Nephron progenitor cell (in vitro differentiated cells): ENCODE results near the gene RHOF.

Experiments
- DNase-seq: peaks from one replicate; pipeline ENCODE4 v3.0.0; 2021
- H3K27ac Mint-ChIP-seq: 2 replicates; pipeline ENCODE4 v1.8.0; 2021; ENCODE audit warnings: mild to moderate bottlenecking, moderate library complexity, mixed read lengths
- H3K27me3 Mint-ChIP-seq: 2 replicates; pipeline ENCODE4 v1.8.0; 2021; ENCODE audit warnings: mild to moderate bottlenecking, low read depth, mixed read lengths; ENCODE audit not compliant: poor library complexity
- H3K36me3 Mint-ChIP-seq: 2 replicates; pipeline ENCODE4 v1.8.0; 2021; ENCODE audit warnings: low read depth, mixed read lengths
- H3K4me1 Mint-ChIP-seq: 2 replicates; pipeline ENCODE4 v1.8.0; 2021; ENCODE audit warnings: mixed read lengths
- H3K4me3 Mint-ChIP-seq: 2 replicates; pipeline ENCODE4 v1.8.0; 2021; ENCODE audit warnings: mild to moderate bottlenecking, moderate library complexity, mixed read lengths
- H3K9me3 Mint-ChIP-seq: 2 replicates; pipeline ENCODE4 v1.8.0; 2021; ENCODE audit warnings: mild to moderate bottlenecking, moderate library complexity, mixed read lengths
- TF ChIP-seq, protein P1 (sequence below): fragments of 200-600 bp; sonication (generic); IDR thresholded peaks from 2 replicates; pipeline ENCODE4 v1.5.0; 2021; ENCODE audit warnings: antibody characterized with exemption

Gene RHOF

DNA sequence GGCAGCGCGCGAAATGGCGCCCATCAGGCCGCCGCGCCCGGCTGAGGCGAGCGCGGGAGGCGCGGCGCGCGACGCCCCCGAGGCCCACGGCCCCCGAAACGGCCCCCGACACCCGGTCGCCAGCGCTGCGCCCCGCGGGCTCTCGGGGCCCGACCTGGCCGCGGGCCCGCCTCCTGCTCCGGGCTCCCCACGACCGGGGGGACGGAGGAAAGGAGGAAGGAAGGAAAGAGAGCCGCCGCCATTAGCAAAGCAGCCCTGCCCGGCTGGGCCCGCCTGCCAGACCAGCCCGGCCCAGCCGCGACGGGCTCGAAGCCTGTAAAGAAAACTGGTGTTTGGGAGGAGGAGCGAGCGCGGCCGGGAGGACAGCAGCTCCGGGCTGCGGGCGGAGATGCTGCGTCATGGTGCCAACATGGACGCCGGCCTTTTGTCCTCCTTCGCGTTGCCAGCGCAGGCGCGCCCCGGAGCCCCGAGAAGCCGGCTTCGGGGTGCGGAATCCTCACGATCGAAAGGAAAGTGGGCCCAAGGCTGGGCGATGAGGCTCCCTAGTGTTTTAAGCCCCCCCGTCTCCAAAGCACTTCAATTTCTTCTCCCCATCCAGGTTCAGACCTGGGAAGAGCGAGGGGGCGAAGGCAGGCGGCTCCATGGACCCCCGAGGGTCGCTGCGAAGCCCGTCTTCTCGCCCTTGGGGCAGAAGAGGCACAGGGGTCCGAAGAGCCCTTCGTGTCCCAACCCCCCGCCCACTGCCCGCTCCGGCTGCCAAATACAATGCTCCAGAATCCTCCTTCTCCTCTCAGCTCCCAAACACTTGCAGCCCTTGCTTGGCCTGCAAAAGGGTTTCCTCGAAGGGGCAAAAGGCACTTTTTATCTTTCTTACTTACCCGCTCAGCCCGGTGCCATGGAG is 7.5 kb upstream of the RHOF start:
- Mint-ChIP-seq H3K27me3 (no peaks in the 10 kb centered on the region), H3K27ac (peak overlapping the region; percentile 100), H3K4me3 (peak overlapping the region; percentile 91), H3K9me3 (no peaks in the 10 kb centered on the region), H3K36me3 (no peaks in the 10 kb centered on the region), H3K4me1 (peaks cover 52% of the 10 kb centered on the region)
- DNase-seq = peak; percentile 59
- TF ChIP-seq, protein P1, sequence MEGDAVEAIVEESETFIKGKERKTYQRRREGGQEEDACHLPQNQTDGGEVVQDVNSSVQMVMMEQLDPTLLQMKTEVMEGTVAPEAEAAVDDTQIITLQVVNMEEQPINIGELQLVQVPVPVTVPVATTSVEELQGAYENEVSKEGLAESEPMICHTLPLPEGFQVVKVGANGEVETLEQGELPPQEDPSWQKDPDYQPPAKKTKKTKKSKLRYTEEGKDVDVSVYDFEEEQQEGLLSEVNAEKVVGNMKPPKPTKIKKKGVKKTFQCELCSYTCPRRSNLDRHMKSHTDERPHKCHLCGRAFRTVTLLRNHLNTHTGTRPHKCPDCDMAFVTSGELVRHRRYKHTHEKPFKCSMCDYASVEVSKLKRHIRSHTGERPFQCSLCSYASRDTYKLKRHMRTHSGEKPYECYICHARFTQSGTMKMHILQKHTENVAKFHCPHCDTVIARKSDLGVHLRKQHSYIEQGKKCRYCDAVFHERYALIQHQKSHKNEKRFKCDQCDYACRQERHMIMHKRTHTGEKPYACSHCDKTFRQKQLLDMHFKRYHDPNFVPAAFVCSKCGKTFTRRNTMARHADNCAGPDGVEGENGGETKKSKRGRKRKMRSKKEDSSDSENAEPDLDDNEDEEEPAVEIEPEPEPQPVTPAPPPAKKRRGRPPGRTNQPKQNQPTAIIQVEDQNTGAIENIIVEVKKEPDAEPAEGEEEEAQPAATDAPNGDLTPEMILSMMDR = no peak

DNA sequence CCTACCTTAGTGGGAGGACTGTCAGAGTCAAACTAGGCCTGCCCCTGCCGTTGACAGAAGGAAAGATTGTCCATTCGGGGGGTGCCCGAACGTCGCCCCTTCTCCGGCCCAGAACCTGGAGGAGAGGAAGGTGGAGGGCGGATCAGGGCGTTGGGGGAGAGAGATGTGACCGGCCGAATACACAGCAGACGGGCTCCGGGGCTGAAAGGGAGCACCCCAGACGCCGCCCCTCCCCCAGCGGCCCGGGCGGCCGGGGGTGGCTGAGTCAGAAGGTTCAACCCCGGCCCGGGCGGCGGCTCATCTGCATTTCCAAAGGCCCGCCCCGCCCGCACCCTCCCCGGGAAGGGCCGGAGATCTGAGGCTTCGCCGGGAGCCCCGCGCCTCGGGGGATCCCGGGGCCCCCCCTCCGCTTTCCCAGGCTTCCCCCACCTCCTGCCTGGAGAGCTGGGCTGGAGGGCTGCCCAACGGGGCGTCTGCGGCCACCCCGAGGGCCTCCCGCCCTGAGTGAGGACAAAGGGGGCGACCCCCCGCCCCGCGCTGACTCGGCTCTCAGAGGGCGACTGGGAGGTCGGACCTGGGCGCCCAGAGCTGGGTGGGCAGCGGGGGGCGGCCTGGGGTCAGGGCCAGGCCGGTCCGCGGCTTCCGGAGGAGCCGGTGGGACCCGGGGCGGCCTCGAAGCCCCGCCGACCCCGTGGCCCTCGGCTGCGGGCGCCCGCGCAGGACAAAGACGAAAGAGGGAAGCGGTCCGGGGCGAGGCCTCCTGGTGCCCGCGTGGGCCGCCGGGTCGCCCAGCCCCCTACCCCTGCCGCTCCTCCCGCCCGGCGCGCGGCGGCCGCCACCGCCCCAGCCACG is 6.6 kb upstream of the RHOF start:
- H3K27me3 Mint-ChIP-seq = no peaks in the 10 kb centered on the region
- H3K36me3 Mint-ChIP-seq = peaks cover 4% of the 10 kb centered on the region
- TF ChIP-seq, protein P1 = no peak
- peak overlapping the region; percentile 96 for H3K27ac Mint-ChIP-seq
- peak overlapping the region; percentile 86 for H3K4me3 Mint-ChIP-seq
- no peaks in the 10 kb centered on the region for H3K9me3 Mint-ChIP-seq
- DNase-seq = peak; percentile 70
- H3K4me1 Mint-ChIP-seq = peaks cover 49% of the 10 kb centered on the region

DNA sequence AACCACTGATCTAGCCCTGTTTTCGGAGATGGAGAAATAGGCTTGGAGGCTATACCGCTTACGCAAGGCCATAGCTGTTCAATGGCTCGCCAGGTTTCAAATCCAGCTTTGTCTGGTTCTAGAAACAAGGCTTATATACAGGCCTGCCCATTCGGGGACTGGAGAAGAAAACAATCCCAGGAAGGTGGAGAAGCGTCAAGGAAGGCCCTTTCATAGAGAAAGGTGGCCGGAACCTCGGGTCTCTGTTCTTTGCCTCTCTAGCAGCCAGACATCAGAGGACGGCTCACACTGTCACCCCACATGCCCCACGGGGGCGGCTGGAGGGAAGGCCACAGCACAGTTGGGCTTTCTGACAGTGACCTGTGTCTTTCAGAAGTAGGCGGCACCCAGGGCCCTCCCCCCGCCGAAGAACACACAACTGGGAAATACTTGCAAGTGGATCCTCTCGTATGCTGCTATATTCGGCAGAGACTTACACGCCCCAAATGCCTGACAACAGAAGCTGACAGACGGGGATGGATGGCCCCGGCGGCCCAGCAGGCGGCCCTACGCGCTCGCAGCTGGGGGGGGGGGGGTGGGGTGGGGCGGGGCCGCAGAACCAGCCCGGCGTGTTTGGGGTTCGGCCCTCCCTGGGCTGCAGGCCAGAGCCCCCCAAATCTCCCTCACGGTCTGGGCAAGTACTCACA is 5.8 kb upstream of the RHOF start:
- Mint-ChIP-seq H3K27me3 (no peaks in the 10 kb centered on the region), H3K9me3 (no peaks in the 10 kb centered on the region), H3K4me1 (peaks cover 57% of the 10 kb centered on the region), H3K36me3 (peaks cover 4% of the 10 kb centered on the region), H3K4me3 (peak overlapping the region; percentile 86), H3K27ac (peak overlapping the region; percentile 96)
- DNase-seq = peak; percentile 57
- TF ChIP-seq, protein P1 = no peak

DNA sequence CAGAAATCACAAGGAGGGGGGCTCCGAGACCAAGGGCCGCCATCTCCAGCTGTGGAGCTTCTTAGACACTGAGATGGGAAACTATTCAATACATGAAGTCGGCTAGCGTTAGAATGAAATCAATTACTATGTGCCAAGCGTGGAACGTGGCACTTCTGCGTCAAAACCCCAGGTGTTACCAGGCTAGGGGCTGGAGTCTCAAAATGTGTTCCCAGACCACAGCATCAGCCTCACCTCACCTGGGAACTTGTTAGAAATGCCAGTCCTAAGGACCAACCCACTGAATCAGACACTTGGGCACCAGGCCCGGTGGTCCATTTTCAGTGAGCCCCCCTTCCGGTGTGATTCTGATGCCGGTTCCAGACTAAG is 5.3 kb upstream of the RHOF start:
- peak overlapping the region; percentile 92 for H3K27ac Mint-ChIP-seq
- H3K4me3 Mint-ChIP-seq = peak overlapping the region; percentile 86
- H3K27me3 Mint-ChIP-seq = no peaks in the 10 kb centered on the region
- H3K4me1 Mint-ChIP-seq = peaks cover 59% of the 10 kb centered on the region
- DNase-seq = no peak
- TF ChIP-seq, protein P1 = no peak
- H3K36me3 Mint-ChIP-seq = peaks cover 4% of the 10 kb centered on the region
- no peaks in the 10 kb centered on the region for H3K9me3 Mint-ChIP-seq

DNA sequence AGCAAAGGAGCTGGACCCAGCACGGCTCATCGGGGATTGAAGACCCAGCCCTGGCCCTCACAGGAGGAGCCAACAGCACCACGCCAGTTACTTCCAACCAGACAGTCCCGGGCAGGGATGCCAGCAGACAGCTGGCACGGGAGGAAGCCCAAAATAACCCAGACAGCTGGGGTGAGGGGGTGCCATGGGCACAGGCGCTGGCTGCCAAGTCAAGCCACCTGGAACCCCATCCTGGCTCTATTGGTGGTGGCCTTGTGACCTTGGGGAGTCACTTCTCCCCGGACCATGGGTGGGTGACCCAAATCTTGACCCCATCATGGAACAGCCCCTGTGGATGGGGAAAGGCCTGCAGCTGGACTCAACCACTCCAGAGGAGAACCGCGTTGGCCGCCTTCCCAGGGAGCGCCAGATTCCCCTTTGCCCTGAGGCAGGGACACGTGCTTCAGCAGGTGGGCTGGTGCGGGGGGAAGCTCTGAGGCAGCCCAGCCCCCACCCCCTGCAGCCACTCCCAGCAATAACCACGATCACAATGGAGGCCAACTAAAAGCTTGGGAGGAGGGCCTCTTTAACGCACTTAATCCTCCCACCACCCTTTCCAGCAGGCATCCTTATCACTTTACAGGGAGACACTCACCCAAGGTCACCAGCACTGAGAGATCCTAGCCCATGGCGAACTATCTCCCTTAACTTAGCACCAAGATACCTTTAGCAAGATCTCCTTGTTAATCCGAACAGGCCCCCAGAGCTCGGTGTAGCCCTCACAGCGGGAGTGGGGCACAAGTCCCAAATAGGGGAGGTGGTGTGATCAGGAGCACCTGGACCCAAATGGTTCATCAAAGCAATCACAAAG is 4.7 kb upstream of the RHOF start:
- TF ChIP-seq, protein P1 = no peak
- H3K9me3 Mint-ChIP-seq = no peaks in the 10 kb centered on the region
- H3K36me3 Mint-ChIP-seq = peaks cover 4% of the 10 kb centered on the region
- no peaks in the 10 kb centered on the region for H3K27me3 Mint-ChIP-seq
- peaks cover 59% of the 10 kb centered on the region for H3K4me1 Mint-ChIP-seq
- peak overlapping the region; percentile 86 for H3K4me3 Mint-ChIP-seq
- peak overlapping the region; percentile 69 for H3K27ac Mint-ChIP-seq
- DNase-seq = no peak
